Mucosa of descending colon (tissue), 3 donors: Measurements from ENCODE around the gene TRIM13. TPM values are rescaled to one million over a fixed set of nuclear protein-coding genes. Genes with fewer than 3 reads are reported as not detected.

Source experiments
- ATAC-seq: fragments of 200-7000 bp; cut with Tn5 transposase; one replicate; pipeline ENCODE4 v1.9.1; 2020; ENCODE audit warnings: mild to moderate bottlenecking, moderate library complexity
- DNase-seq, 3 donors: peaks; one replicate each; pipeline ENCODE4 v3.0.0-alpha.2; 2020
- H3K36me3 ChIP-seq: fragments of 200-600 bp; one replicate; pipeline ENCODE4 v1.8.0; 2021; ENCODE audit warnings: low read depth, mild to moderate bottlenecking
- H3K4me1 ChIP-seq: fragments of 200-600 bp; one replicate; pipeline ENCODE4 v1.8.0; 2021; ENCODE audit warnings: low read depth, mild to moderate bottlenecking
- H3K4me3 ChIP-seq: fragments of 200-600 bp; one replicate; pipeline ENCODE4 v1.8.0; 2021; ENCODE audit warnings: mild to moderate bottlenecking
- H3K9me3 ChIP-seq: fragments of 200-600 bp; one replicate; pipeline ENCODE4 v1.8.0; 2021; ENCODE audit warnings: mild to moderate bottlenecking
- intact Hi-C, 2 donors: fragments of 100-400 bp; cut with DNase I in 1 of 2; cut with micrococcal nuclease in 1 of 2; formaldehyde crosslinking; loops; one replicate each; pipeline versions ENCODE4 v1.11.0 to v1.11.1; 2022; cut with DNase I, micrococcal nuclease
- total RNA-seq, 3 donors: library from RNA; stranded (reverse); fragmentation: NEBNext Ultra II Directional in 2 of 3; extraction: Animal tissue kit (Norgen Biotek cat#: 25700) in 2 of 3; gene quantifications; one replicate each; pipeline versions ENCODE4 v1.2.1 to v1.2.4, GENCODE V29; 2021 to 2023
- TF ChIP-seq, protein P1 (sequence below): fragments of 200-600 bp; IDR thresholded peaks from one replicate; pipeline ENCODE4 v1.8.0; 2022; ENCODE audit warnings: antibody characterized with exemption, mild to moderate bottlenecking
- donor health status: DM: no; HTN: no; CAD: no; lungs with moderate emphysema.
- donor health status: DM: no; HTN: no; CAD: no.
- donor health status: DM: no; HTN: yes; CAD: no.

The TRIM13 gene
- total RNA-seq, 3 donors from 2014 or later, result 31.6 to 35.5 (median 32.7) TPM

- Histone ChIP-seq H3K4me1 (peaks cover 4% of the 10 kb centered on the region), H3K36me3 (no peaks in the 10 kb centered on the region), H3K9me3 (no peaks in the 10 kb centered on the region), H3K4me3 (no peak overlapping the region)
- DNase-seq (no peak), ATAC-seq (no peak)
- intact Hi-C loops, result loop anchor here in 1 of 2 donors (10.0 kb wide), 1 partner anchor 92 kb away; no protein-coding TSS in a partner anchor
- TF ChIP-seq, protein P1, sequence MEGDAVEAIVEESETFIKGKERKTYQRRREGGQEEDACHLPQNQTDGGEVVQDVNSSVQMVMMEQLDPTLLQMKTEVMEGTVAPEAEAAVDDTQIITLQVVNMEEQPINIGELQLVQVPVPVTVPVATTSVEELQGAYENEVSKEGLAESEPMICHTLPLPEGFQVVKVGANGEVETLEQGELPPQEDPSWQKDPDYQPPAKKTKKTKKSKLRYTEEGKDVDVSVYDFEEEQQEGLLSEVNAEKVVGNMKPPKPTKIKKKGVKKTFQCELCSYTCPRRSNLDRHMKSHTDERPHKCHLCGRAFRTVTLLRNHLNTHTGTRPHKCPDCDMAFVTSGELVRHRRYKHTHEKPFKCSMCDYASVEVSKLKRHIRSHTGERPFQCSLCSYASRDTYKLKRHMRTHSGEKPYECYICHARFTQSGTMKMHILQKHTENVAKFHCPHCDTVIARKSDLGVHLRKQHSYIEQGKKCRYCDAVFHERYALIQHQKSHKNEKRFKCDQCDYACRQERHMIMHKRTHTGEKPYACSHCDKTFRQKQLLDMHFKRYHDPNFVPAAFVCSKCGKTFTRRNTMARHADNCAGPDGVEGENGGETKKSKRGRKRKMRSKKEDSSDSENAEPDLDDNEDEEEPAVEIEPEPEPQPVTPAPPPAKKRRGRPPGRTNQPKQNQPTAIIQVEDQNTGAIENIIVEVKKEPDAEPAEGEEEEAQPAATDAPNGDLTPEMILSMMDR, result no peak
Measured at GRCh38 chr13:49993111-49993510, 3.7 kb upstream of the TRIM13 start.

DNA sequence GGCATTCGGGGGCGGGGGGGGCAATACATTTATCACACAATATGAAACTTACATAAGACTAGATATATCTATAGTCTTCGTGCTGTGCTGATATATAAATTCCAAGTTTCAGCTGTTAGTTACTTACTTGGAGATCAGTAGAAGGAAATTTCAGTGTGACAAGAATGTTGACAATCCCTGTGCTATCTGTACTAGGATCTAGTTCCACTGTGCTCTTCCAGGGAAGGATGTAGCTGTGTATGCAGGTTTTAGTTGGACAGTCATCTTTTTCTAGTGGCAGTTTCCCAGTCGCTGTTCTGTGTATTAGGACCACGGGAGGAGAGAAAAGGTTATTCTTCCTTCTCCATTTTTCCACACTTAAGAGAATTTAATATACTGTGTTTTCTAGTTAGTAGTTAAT is 3.2 kb upstream of the TRIM13 start:
- ATAC-seq, result no peak
- intact Hi-C loops, result loop anchor here in 1 of 2 donors (10.0 kb wide), 1 partner anchor 91 kb away; no protein-coding TSS in a partner anchor

GRCh38 chr13:49995625-49996101 is 1.2 kb upstream of the TRIM13 start:
- no peaks in the 10 kb centered on the region for H3K36me3 ChIP-seq
- DNase-seq, result no peak
- no peak for ATAC-seq
- no peak overlapping the region for H3K4me3 ChIP-seq
- H3K4me1 ChIP-seq, result peaks cover 26% of the 10 kb centered on the region
- TF ChIP-seq, protein P1, result no peak
- H3K9me3 ChIP-seq, result no peaks in the 10 kb centered on the region
- intact Hi-C loops, result loop anchor here in 1 of 2 donors (10.0 kb wide), 1 partner anchor 89 kb away; no protein-coding TSS in a partner anchor

More for the DNA sequence above, 3.2 kb upstream of the TRIM13 start:
- H3K4me1 ChIP-seq, result peaks cover 10% of the 10 kb centered on the region
- H3K36me3 ChIP-seq, result no peaks in the 10 kb centered on the region
- no peak overlapping the region for H3K4me3 ChIP-seq
- TF ChIP-seq, protein P1, result no peak
- no peak for DNase-seq
- H3K9me3 ChIP-seq, result no peaks in the 10 kb centered on the region

GRCh38 chr13:49996161-49996915 is 504 bp upstream of the TRIM13 start:
- Histone ChIP-seq H3K36me3 (no peaks in the 10 kb centered on the region), H3K4me3 (peak overlapping the region; percentile 48), H3K9me3 (no peaks in the 10 kb centered on the region), H3K4me1 (peaks cover 32% of the 10 kb centered on the region)
- ATAC-seq (peak; percentile 86), DNase-seq (peak; percentile 92 to 96 (median 96))
- intact Hi-C loops, result loop anchor here in 1 of 2 donors (10.0 kb wide), 1 partner anchor 88 kb away; no protein-coding TSS in a partner anchor
- TF ChIP-seq, protein P1, result no peak

DNA sequence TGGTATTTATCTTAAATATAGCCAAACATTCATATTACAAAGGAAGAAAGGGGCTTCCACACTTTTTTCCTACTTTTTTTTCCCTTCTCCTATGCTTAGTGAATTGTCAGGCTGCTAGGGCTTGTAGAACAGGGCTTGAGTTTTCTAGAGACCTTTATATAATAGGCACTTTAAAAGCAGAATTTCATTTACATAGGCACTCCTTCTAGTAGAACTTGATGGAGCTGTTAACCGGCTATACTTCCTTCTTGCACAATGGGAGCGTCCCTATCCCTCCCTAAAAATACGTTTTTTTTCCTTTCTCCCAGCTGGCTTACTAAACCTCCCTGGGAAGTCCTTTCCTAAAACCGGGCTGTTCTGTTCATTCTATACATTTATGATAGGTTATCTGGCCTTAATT is 1.1 kb downstream of the TRIM13 start:
- H3K4me3 ChIP-seq, result no peak overlapping the region
- TF ChIP-seq, protein P1, result no peak
- ATAC-seq (peak; percentile 49), DNase-seq (peak in 1 of 3 donors; percentile 28)
- H3K9me3 ChIP-seq, result no peaks in the 10 kb centered on the region
- intact Hi-C loops, result loop anchor here in 1 of 2 donors (10.0 kb wide), 1 partner anchor 87 kb away; no protein-coding TSS in a partner anchor
- H3K4me1 ChIP-seq, result peaks cover 36% of the 10 kb centered on the region
- no peaks in the 10 kb centered on the region for H3K36me3 ChIP-seq
